T-cell (primary cell): ENCODE results near the gene NKAIN2. TPM values are rescaled to one million over a fixed set of nuclear protein-coding genes. Genes with fewer than 3 reads are reported as not detected.
"Not testable (repeated sequence)": the region's sequence is repeated elsewhere in the genome, so short reads cannot be mapped to it uniquely, and the experiment has no call there.

Experiments used
- ATAC-seq, 4 experiments: fragments of 200-7000 bp in 3 of 4; fragments of 150-1000 bp in 1 of 4; cut with Tn5 transposase; replicated peaks in 1 of 4; 1 replicate in 3 of 4; 2 replicates in 1 of 4; pipeline ENCODE4 v1.10.0; 2021; ENCODE audit warnings: moderate library complexity in 3 of 4, mild to moderate bottlenecking in 2 of 4, moderate number of reproducible peaks in 1 of 4
- CTCF ChIA-PET, 2 donors: fragments of 300-600 bp; sonication (Branson Sonifier 250); formaldehyde crosslinking; loops; one replicate each; lab custom pipeline; 2022; ENCODE audit warnings: antibody characterized with exemption in 2 of 2; lab: Charles Lee
- POLR2A ChIA-PET, 2 donors: fragments of 300-600 bp; sonication (Branson Sonifier 250); formaldehyde crosslinking; loops; one replicate each; lab custom pipeline; 2022; ENCODE audit warnings: antibody characterized with exemption in 2 of 2; lab: Charles Lee
- DNase-seq, 35 experiments: peaks; one replicate each; pipeline versions ENCODE4 v3.0.0 to v3.0.0-alpha.2; 2013 to 2023
- H3K27ac ChIP-seq: one replicate; pipeline ENCODE4 v1.5.1; 2013; ENCODE audit warnings: low read length
- H3K27me3 ChIP-seq, 2 experiments: replicated peaks in 1 of 2; 1 replicate in 1 of 2; 2 replicates in 1 of 2; pipeline versions ENCODE4 v1.6.1 to v1.7.0; 2013; ENCODE audit warnings: low read length in 1 of 2, mixed read lengths in 1 of 2; ENCODE audit not compliant: control insufficient read depth in 2 of 2, insufficient read depth in 2 of 2; ENCODE audit errors: extremely low read depth in 1 of 2
- H3K36me3 ChIP-seq, 2 donors: 1 replicate in 1 of 2; 2 replicates in 1 of 2; pipeline versions ENCODE4 v1.6.1 to v1.7.0; 2013; ENCODE audit warnings: low read length in 1 of 2; ENCODE audit not compliant: control insufficient read depth in 2 of 2, insufficient read depth in 1 of 2; ENCODE audit errors: extremely low read depth in 1 of 2
- H3K4me1 ChIP-seq, 2 experiments: 1 replicate in 1 of 2; 2 replicates in 1 of 2; pipeline versions ENCODE4 v1.6.1 to v1.7.0; 2013; ENCODE audit warnings: low read length in 2 of 2, mixed read lengths in 1 of 2; ENCODE audit not compliant: insufficient read depth in 2 of 2, control insufficient read depth in 1 of 2; ENCODE audit errors: extremely low read depth in 1 of 2
- H3K4me3 ChIP-seq, 2 donors: 1 replicate in 1 of 2; 2 replicates in 1 of 2; pipeline versions ENCODE4 v1.5.1 to v1.7.0; 2013; ENCODE audit warnings: mild to moderate bottlenecking in 2 of 2, low read length in 1 of 2, moderate library complexity in 1 of 2; ENCODE audit not compliant: control insufficient read depth in 1 of 2; ENCODE audit errors: extremely low read depth in 1 of 2
- H3K9me3 ChIP-seq: 2 replicates; pipeline ENCODE4 v1.7.0; 2013
- H3K27ac Mint-ChIP-seq, 2 donors: one replicate each; pipeline ENCODE4 v1.8.0; 2020 to 2021; ENCODE audit warnings: mild to moderate bottlenecking in 2 of 2, mixed read lengths in 2 of 2
- H3K27me3 Mint-ChIP-seq, 2 donors: one replicate each; pipeline ENCODE4 v1.8.0; 2021 to 2022; ENCODE audit warnings: mixed read lengths in 2 of 2
- H3K36me3 Mint-ChIP-seq: one replicate; pipeline ENCODE4 v1.8.0; 2021; ENCODE audit warnings: mixed read lengths
- H3K4me1 Mint-ChIP-seq, 3 donors: one replicate each; pipeline ENCODE4 v1.8.0; 2020 to 2022; ENCODE audit warnings: mixed read lengths in 3 of 3, mild to moderate bottlenecking in 1 of 3
- H3K4me3 Mint-ChIP-seq, 3 donors: one replicate each; pipeline ENCODE4 v1.8.0; 2020 to 2022; ENCODE audit warnings: mild to moderate bottlenecking in 3 of 3, mixed read lengths in 3 of 3, moderate library complexity in 3 of 3
- H3K9me3 Mint-ChIP-seq, 3 donors: one replicate each; pipeline ENCODE4 v1.8.0; 2020 to 2022; ENCODE audit warnings: mixed read lengths in 3 of 3
- WGBS: methylation state at CpG from one replicate; pipeline ENCODE4 v1.1.5; 2013; ENCODE audit warnings: missing lambda C conversion rate; ENCODE audit not compliant: insufficient coverage; 5-methylcytosine and 5-hydroxymethylcytosine counted together
- total RNA-seq, 35 experiments: library from RNA in 6 of 35; stranded (reverse) in 6 of 35; fragments of 120-200 nt in 1 of 35; gene quantifications; one replicate each; pipeline versions ENCODE4 v1.2.1 to v1.2.4 and lab custom pipeline; 2013 to 2026

NKAIN2 gene
- total RNA-seq, 5 donors from 2014 or later (not counting 1 experiment from before 2014, with no cell fraction given) = 0.13 TPM; not detected in 4

GRCh38 chr6:124238408-124238807 is 434.7 kb downstream of the NKAIN2 start:
- no CpG with 5 or more reads among the region's 2 CpGs for WGBS
- POLR2A ChIA-PET = interaction anchor here in 1 of 2 donors (0.6 kb wide), 1 partner anchor 22 kb away, joined by 4 read pairs; no protein-coding TSS in a partner anchor
- H3K4me1 ChIP-seq, ATAC-seq, H3K36me3 ChIP-seq, H3K4me3 ChIP-seq, H3K27me3 ChIP-seq, DNase-seq, H3K36me3 Mint-ChIP-seq, CTCF ChIA-PET, H3K27ac Mint-ChIP-seq, H3K4me3 Mint-ChIP-seq, H3K4me1 Mint-ChIP-seq, H3K27ac ChIP-seq, H3K27me3 Mint-ChIP-seq, H3K9me3 ChIP-seq: not testable (repeated sequence)
- H3K9me3 Mint-ChIP-seq = peaks cover 15 to 22% (median 20%) of the 10 kb centered on the region in 3 donors

GRCh38 chr6:124254941-124255685 is 451.4 kb downstream of the NKAIN2 start:
- CTCF ChIA-PET = no interaction called here
- Histone ChIP-seq H3K9me3 (no peaks in the 10 kb centered on the region), H3K27me3 (no peaks in the 10 kb centered on the region), H3K36me3 (no peaks in the 10 kb centered on the region), H3K4me1 (no peaks in the 10 kb centered on the region), H3K27ac (no peak overlapping the region), H3K4me3 (no peak overlapping the region)
- no peak for DNase-seq
- H3K9me3 Mint-ChIP-seq = peaks cover 0 to 15% (median 11%) of the 10 kb centered on the region in 3 donors
- H3K4me1 Mint-ChIP-seq = no peaks in the 10 kb centered on the region
- POLR2A ChIA-PET = no interaction called here
- H3K27ac Mint-ChIP-seq = no peak overlapping the region
- 80% methylated on average over 1 of the region's 8 CpGs for WGBS
- ATAC-seq = no peak
- no peak overlapping the region for H3K4me3 Mint-ChIP-seq
- H3K36me3 Mint-ChIP-seq = no peaks in the 10 kb centered on the region
- no peaks in the 10 kb centered on the region for H3K27me3 Mint-ChIP-seq

GRCh38 chr6:124260337-124260736 is 456.7 kb downstream of the NKAIN2 start:
- Histone ChIP-seq H3K9me3 (no peaks in the 10 kb centered on the region), H3K27me3 (no peaks in the 10 kb centered on the region), H3K4me1 (no peaks in the 10 kb centered on the region), H3K27ac (no peak overlapping the region), H3K4me3 (no peak overlapping the region), H3K36me3 (no peaks in the 10 kb centered on the region)
- H3K27ac Mint-ChIP-seq = no peak overlapping the region
- ChIA-PET POLR2A (interaction anchor here in 1 of 2 donors (0.6 kb wide), 2 partner anchors 22 to 51 kb away, joined by 4 read pairs; no protein-coding TSS in a partner anchor), CTCF (no interaction called here)
- H3K4me1 Mint-ChIP-seq = no peaks in the 10 kb centered on the region
- peaks cover 8 to 15% (median 9%) of the 10 kb centered on the region in 3 donors for H3K9me3 Mint-ChIP-seq
- WGBS = 100% methylated on average over 1 of the region's 1 CpG
- H3K36me3 Mint-ChIP-seq = no peaks in the 10 kb centered on the region
- DNase-seq (no peak), ATAC-seq (no peak)
- no peak overlapping the region for H3K4me3 Mint-ChIP-seq
- H3K27me3 Mint-ChIP-seq = no peaks in the 10 kb centered on the region

- 100% methylated on average over 1 of the region's 3 CpGs for WGBS
- Histone ChIP-seq H3K4me3 (no peak overlapping the region), H3K27me3 (no peaks in the 10 kb centered on the region), H3K4me1 (no peaks in the 10 kb centered on the region), H3K36me3 (no peaks in the 10 kb centered on the region), H3K27ac (no peak overlapping the region), H3K9me3 (no peaks in the 10 kb centered on the region)
- Mint-ChIP-seq H3K9me3 (peaks cover 10 to 16% (median 12%) of the 10 kb centered on the region in 3 donors), H3K27ac (no peak overlapping the region), H3K36me3 (no peaks in the 10 kb centered on the region), H3K27me3 (no peaks in the 10 kb centered on the region), H3K4me3 (no peak overlapping the region), H3K4me1 (no peaks in the 10 kb centered on the region)
- ChIA-PET POLR2A (no interaction called here), CTCF (no interaction called here)
- DNase-seq (no peak), ATAC-seq (no peak)
Observed at GRCh38 chr6:124269733-124270132, 466.1 kb downstream of the NKAIN2 start.

- H3K27me3 ChIP-seq = no peaks in the 10 kb centered on the region
- no peaks in the 10 kb centered on the region for H3K9me3 ChIP-seq
- WGBS = no CpG with 5 or more reads among the region's 1 CpG
- H3K27ac ChIP-seq = no peak overlapping the region
- no peaks in the 10 kb centered on the region for H3K36me3 ChIP-seq
- POLR2A ChIA-PET = no interaction called here
- no peaks in the 10 kb centered on the region for H3K4me1 ChIP-seq
- no peak for ATAC-seq
- Mint-ChIP-seq H3K36me3 (no peaks in the 10 kb centered on the region), H3K4me3 (no peak overlapping the region), H3K9me3 (peaks cover 12 to 20% (median 12%) of the 10 kb centered on the region in 3 donors), H3K4me1 (no peaks in the 10 kb centered on the region), H3K27me3 (no peaks in the 10 kb centered on the region), H3K27ac (no peak overlapping the region)
- no peak for DNase-seq
- no peak overlapping the region for H3K4me3 ChIP-seq
- CTCF ChIA-PET = no interaction called here
Observed at GRCh38 chr6:124273701-124274100, 470.0 kb downstream of the NKAIN2 start.

GRCh38 chr6:124282541-124282940 is 478.9 kb downstream of the NKAIN2 start:
- CTCF ChIA-PET = no interaction called here
- no peak overlapping the region for H3K27ac Mint-ChIP-seq
- peaks cover 4 to 10% (median 7%) of the 10 kb centered on the region in 3 donors for H3K9me3 Mint-ChIP-seq
- DNase-seq = no peak
- no peaks in the 10 kb centered on the region for H3K36me3 Mint-ChIP-seq
- Histone ChIP-seq H3K9me3 (no peaks in the 10 kb centered on the region), H3K4me1 (no peaks in the 10 kb centered on the region), H3K27me3 (no peaks in the 10 kb centered on the region), H3K4me3 (no peak overlapping the region), H3K27ac (no peak overlapping the region), H3K36me3 (no peaks in the 10 kb centered on the region)
- H3K4me1 Mint-ChIP-seq = no peaks in the 10 kb centered on the region
- no CpG with 5 or more reads among the region's 2 CpGs for WGBS
- ATAC-seq = no peak
- no peak overlapping the region for H3K4me3 Mint-ChIP-seq
- H3K27me3 Mint-ChIP-seq = no peaks in the 10 kb centered on the region
- POLR2A ChIA-PET = no interaction called here
